Thymus (tissue), 14 donors: ENCODE measurements around the gene SULT1E1. TPM values are rescaled to one million over a fixed set of nuclear protein-coding genes. Genes with fewer than 3 reads are reported as not detected.
A peak's percentile ranks its signal among the peaks of the same experiment; 100 is the strongest.

Source experiments
- DNase-seq, 9 donors: peaks; one replicate each; pipeline ENCODE4 v3.0.0-alpha.2; 2013; ENCODE audit warnings: low spot score in 9 of 9, low read depth in 6 of 9, missing footprints in 1 of 9
- H3K27ac ChIP-seq, 2 donors: one replicate each; pipeline ENCODE4 v1.5.1; 2013; ENCODE audit warnings: control low read depth in 1 of 2, low read depth in 1 of 2, low read length in 1 of 2, mild to moderate bottlenecking in 1 of 2, moderate library complexity in 1 of 2
- H3K27me3 ChIP-seq, 2 donors: one replicate each; pipeline ENCODE4 v1.5.1; 2013; ENCODE audit warnings: low read length in 1 of 2; ENCODE audit not compliant: control insufficient read depth in 2 of 2, insufficient read depth in 1 of 2
- H3K36me3 ChIP-seq, 2 donors: one replicate each; pipeline ENCODE4 v1.5.1; 2013; ENCODE audit warnings: low read length in 1 of 2, mild to moderate bottlenecking in 1 of 2, moderate library complexity in 1 of 2; ENCODE audit not compliant: control insufficient read depth in 2 of 2, insufficient read depth in 2 of 2
- H3K4me1 ChIP-seq, 2 donors: one replicate each; pipeline ENCODE4 v1.5.1; 2013; ENCODE audit warnings: low read length in 2 of 2; ENCODE audit not compliant: control insufficient read depth in 2 of 2, insufficient read depth in 2 of 2
- H3K4me3 ChIP-seq, 2 donors: one replicate each; pipeline ENCODE4 v1.5.1; 2013; ENCODE audit warnings: low read length in 2 of 2, control low read depth in 1 of 2, mild to moderate bottlenecking in 1 of 2
- H3K9me3 ChIP-seq, 2 donors: one replicate each; pipeline ENCODE4 v1.5.1; 2013; ENCODE audit warnings: low read length in 1 of 2, mild to moderate bottlenecking in 1 of 2; ENCODE audit not compliant: control insufficient read depth in 2 of 2, insufficient read depth in 1 of 2
- WGBS: extraction: QIAGEN DNeasy Blood & Tissue Kit; methylation state at CpG from one replicate; pipeline ENCODE4 v1.1.7; 2013; 5-methylcytosine and 5-hydroxymethylcytosine counted together
- long read RNA-seq, 10 donors: transcript quantifications; one replicate each; lab custom pipeline, GENCODE V29; 2026
- polyA plus RNA-seq: library from polyadenylated mRNA; stranded (reverse); fragments of 200-250 nt; gene quantifications from one replicate; pipeline ENCODE4 v1.2.3, GENCODE V29; 2013
- total RNA-seq: library from RNA; stranded (reverse); fragments of 120-200 nt; gene quantifications from one replicate; pipeline ENCODE4 v1.2.4, GENCODE V29; 2013
- donor health status: healthy.

The SULT1E1 gene
- total RNA-seq (7.8 TPM), polyA plus RNA-seq (16.5 TPM)
- long read RNA-seq, donor 1, result 0 reads
- long read RNA-seq, donor 2, result 0 reads
- long read RNA-seq, donor 3, partial matches to known transcripts, result 12 of 15 reads
- long read RNA-seq, donor 3, other reads (novel, unspliced or antisense), result 0 of 15 reads
- long read RNA-seq, donor 4, partial matches to known transcripts, result 0 of 1 reads
- long read RNA-seq, donor 4, other reads (novel, unspliced or antisense), result 0 of 1 reads
- long read RNA-seq, donor 5, transcript SULT1E1-201 (8 exons, 1,780 nt), result major isoform, 25 of 25 reads
- long read RNA-seq, donor 5, partial matches to known transcripts, result 0 of 25 reads
- long read RNA-seq, donor 5, other reads (novel, unspliced or antisense), result 0 of 25 reads
- long read RNA-seq, donor 6, result 0 reads
- long read RNA-seq, donor 7, partial matches to known transcripts, result 0 of 3 reads
- long read RNA-seq, donor 7, other reads (novel, unspliced or antisense), result 0 of 3 reads
- long read RNA-seq, donor 8, partial matches to known transcripts, result 0 of 4 reads
- long read RNA-seq, donor 8, other reads (novel, unspliced or antisense), result 0 of 4 reads
- long read RNA-seq, donor 9, partial matches to known transcripts, result 0 of 2 reads
- long read RNA-seq, donor 9, other reads (novel, unspliced or antisense), result 0 of 2 reads
- long read RNA-seq, donor 10, partial matches to known transcripts, result 0 of 3 reads
- long read RNA-seq, donor 10, other reads (novel, unspliced or antisense), result 0 of 3 reads

- no peak for DNase-seq
- WGBS, result 94% methylated on average over 1 of the region's 1 CpG
- no peaks in the 10 kb centered on the region for H3K27me3 ChIP-seq
- H3K4me1 ChIP-seq, result no peaks in the 10 kb centered on the region
- no peaks in the 10 kb centered on the region for H3K36me3 ChIP-seq
- no peaks in the 10 kb centered on the region for H3K9me3 ChIP-seq
- H3K4me3 ChIP-seq, result no peak within 1 kb of the TSS
- no peak within 1 kb of the TSS for H3K27ac ChIP-seq
These were observed at the start of gene SULT1E1 for GRCh38 chr4:69860052-69860451. SULT1E1 (minus strand) TSS chr4:69860145; CDS start chr4:69857644, 2,501 bp downstream.

- Histone ChIP-seq H3K9me3 (no peaks in the 10 kb centered on the region), H3K27me3 (no peaks in the 10 kb centered on the region), H3K27ac (no peak overlapping the region), H3K36me3 (no peaks in the 10 kb centered on the region), H3K4me1 (no peaks in the 10 kb centered on the region), H3K4me3 (no peak overlapping the region)
- no peak for DNase-seq
- 98% methylated on average over 4 of the region's 4 CpGs for WGBS
These were observed 49.2 kb upstream of the SULT1E1 start for GRCh38 chr4:69909195-69909594.

GRCh38 chr4:69907151-69907550, 47.2 kb upstream of the SULT1E1 start:
- Histone ChIP-seq H3K27me3 (no peaks in the 10 kb centered on the region), H3K36me3 (no peaks in the 10 kb centered on the region), H3K4me3 (no peak overlapping the region), H3K4me1 (no peaks in the 10 kb centered on the region), H3K9me3 (no peaks in the 10 kb centered on the region), H3K27ac (no peak overlapping the region)
- WGBS, result 73% methylated on average over 1 of the region's 1 CpG
- DNase-seq, result no peak

GRCh38 chr4:69896530-69897116, 36.7 kb upstream of the SULT1E1 start:
- Histone ChIP-seq H3K27me3 (no peaks in the 10 kb centered on the region), H3K27ac (no peak overlapping the region), H3K4me1 (no peaks in the 10 kb centered on the region), H3K4me3 (no peak overlapping the region), H3K9me3 (no peaks in the 10 kb centered on the region), H3K36me3 (no peaks in the 10 kb centered on the region)
- no peak for DNase-seq

- Histone ChIP-seq H3K27ac (no peak overlapping the region), H3K36me3 (no peaks in the 10 kb centered on the region), H3K27me3 (no peaks in the 10 kb centered on the region), H3K4me1 (no peaks in the 10 kb centered on the region), H3K9me3 (no peaks in the 10 kb centered on the region), H3K4me3 (no peak overlapping the region)
- 94% methylated on average over 3 of the region's 3 CpGs for WGBS
- DNase-seq, result no peak
These were observed 34.8 kb upstream of the SULT1E1 start for GRCh38 chr4:69894721-69895120.

- WGBS, result 92% methylated on average over 5 of the region's 5 CpGs
- H3K36me3 ChIP-seq, result no peaks in the 10 kb centered on the region
These were observed 34.2 kb upstream of the SULT1E1 start for GRCh38 chr4:69894186-69894585.

GRCh38 chr4:69888336-69888735, 28.4 kb upstream of the SULT1E1 start:
- no peaks in the 10 kb centered on the region for H3K9me3 ChIP-seq
- DNase-seq, result no peak
- no peaks in the 10 kb centered on the region for H3K36me3 ChIP-seq
- H3K4me1 ChIP-seq, result no peaks in the 10 kb centered on the region
- no peak overlapping the region for H3K27ac ChIP-seq
- H3K4me3 ChIP-seq, result no peak overlapping the region
- no peaks in the 10 kb centered on the region for H3K27me3 ChIP-seq

More at GRCh38 chr4:69894186-69894585, 34.2 kb upstream of the SULT1E1 start:
- no peaks in the 10 kb centered on the region for H3K4me1 ChIP-seq
- H3K27ac ChIP-seq, result no peak overlapping the region
- no peak for DNase-seq
- no peaks in the 10 kb centered on the region for H3K27me3 ChIP-seq
- no peaks in the 10 kb centered on the region for H3K9me3 ChIP-seq
- no peak overlapping the region for H3K4me3 ChIP-seq

GRCh38 chr4:69882150-69882549, 22.2 kb upstream of the SULT1E1 start:
- Histone ChIP-seq H3K27me3 (no peaks in the 10 kb centered on the region), H3K4me3 (no peak overlapping the region), H3K36me3 (no peaks in the 10 kb centered on the region), H3K4me1 (no peaks in the 10 kb centered on the region), H3K9me3 (no peaks in the 10 kb centered on the region), H3K27ac (no peak overlapping the region)
- no peak for DNase-seq

GRCh38 chr4:69881173-69881773, 21.3 kb upstream of the SULT1E1 start:
- H3K36me3 ChIP-seq, result no peaks in the 10 kb centered on the region
- H3K4me3 ChIP-seq, result no peak overlapping the region
- H3K27me3 ChIP-seq, result no peaks in the 10 kb centered on the region
- DNase-seq, result peak in 4 of 9 donors; percentile 0 to 13 (median 4)
- H3K27ac ChIP-seq, result no peak overlapping the region
- no peaks in the 10 kb centered on the region for H3K4me1 ChIP-seq
- H3K9me3 ChIP-seq, result no peaks in the 10 kb centered on the region
